Measurements from ENCODE around the gene CELA1. TPM values are rescaled to one million over a fixed set of nuclear protein-coding genes. Genes with fewer than 3 reads are reported as not detected.
A peak's percentile ranks its signal among the peaks of the same experiment; 100 is the strongest.
"Not testable (repeated sequence)": the region's sequence is repeated elsewhere in the genome, so short reads cannot be mapped to it uniquely, and the experiment has no call there.

The CELA1 gene
- total and polyA plus RNA-seq, 8 donors = not detected

- intact Hi-C loops (cut with DNase I; ENCODE audit: low total_unique reads) = no loop called here
- TF ChIP-seq POLR2A (IDR thresholded peaks at IDR 0.05) = no peak
- TF ChIP-seq EP300 (IDR thresholded peaks at IDR 0.05) = no peak
- no peak for TF ChIP-seq POLR2AphosphoS5 (IDR thresholded peaks at IDR 0.05)
- TF ChIP-seq, protein P1, sequence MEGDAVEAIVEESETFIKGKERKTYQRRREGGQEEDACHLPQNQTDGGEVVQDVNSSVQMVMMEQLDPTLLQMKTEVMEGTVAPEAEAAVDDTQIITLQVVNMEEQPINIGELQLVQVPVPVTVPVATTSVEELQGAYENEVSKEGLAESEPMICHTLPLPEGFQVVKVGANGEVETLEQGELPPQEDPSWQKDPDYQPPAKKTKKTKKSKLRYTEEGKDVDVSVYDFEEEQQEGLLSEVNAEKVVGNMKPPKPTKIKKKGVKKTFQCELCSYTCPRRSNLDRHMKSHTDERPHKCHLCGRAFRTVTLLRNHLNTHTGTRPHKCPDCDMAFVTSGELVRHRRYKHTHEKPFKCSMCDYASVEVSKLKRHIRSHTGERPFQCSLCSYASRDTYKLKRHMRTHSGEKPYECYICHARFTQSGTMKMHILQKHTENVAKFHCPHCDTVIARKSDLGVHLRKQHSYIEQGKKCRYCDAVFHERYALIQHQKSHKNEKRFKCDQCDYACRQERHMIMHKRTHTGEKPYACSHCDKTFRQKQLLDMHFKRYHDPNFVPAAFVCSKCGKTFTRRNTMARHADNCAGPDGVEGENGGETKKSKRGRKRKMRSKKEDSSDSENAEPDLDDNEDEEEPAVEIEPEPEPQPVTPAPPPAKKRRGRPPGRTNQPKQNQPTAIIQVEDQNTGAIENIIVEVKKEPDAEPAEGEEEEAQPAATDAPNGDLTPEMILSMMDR (IDR thresholded peaks at IDR 0.05) = no peak
- DNase-seq = no peak
- no peaks in the 10 kb centered on the region for H3K27me3 ChIP-seq
- no peak overlapping the region for H3K4me3 ChIP-seq
- peaks cover 0 to 6% (median 0%) of the 10 kb centered on the region in 4 donors for H3K4me1 ChIP-seq
- no peak overlapping the region for H3K27ac ChIP-seq
- no peaks in the 10 kb centered on the region for H3K9me3 ChIP-seq
- H3K36me3 ChIP-seq = peaks cover 0 to 7% (median 2%) of the 10 kb centered on the region in 4 donors
These were observed 52.8 kb downstream of the CELA1 start for GRCh38 chr12:51293696-51294095.

- H3K27ac ChIP-seq; H3K36me3 ChIP-seq; H3K27me3 ChIP-seq; H3K4me1 ChIP-seq; H3K4me3 ChIP-seq; H3K9me3 ChIP-seq; intact Hi-C loops (cut with DNase I; ENCODE audit: low total_unique reads): not testable (repeated sequence)
- DNase-seq = peak; percentile 13 to 44
- WGBS, 5 donors = 71 to 80% (median 79%) methylated on average over 5 to 9 of the region's 9 CpGs
These were observed 54.6 kb downstream of the CELA1 start for GRCh38 chr12:51291603-51292513.

DNA sequence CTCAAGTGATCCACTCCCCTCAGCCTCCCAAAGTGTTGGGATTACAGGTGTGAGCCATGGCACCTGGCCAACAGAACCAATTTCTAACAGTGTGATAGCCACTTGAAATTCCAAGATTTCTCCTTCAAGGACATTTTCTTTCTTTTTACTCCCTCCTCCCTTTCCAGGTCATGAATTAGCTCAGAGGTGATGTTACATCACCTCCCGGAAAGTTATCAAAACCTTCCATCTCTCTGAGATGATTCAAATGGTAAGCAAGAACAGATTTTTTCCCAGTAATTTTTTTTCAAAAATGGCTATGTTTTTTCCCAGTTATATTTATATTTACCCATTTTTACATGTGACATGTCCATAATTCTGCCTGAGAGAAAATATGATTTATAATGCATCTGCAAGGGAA is 60.6 kb downstream of the CELA1 start:
- no peak for DNase-seq
- Histone ChIP-seq H3K36me3 (no peaks in the 10 kb centered on the region), H3K4me3 (no peak overlapping the region), H3K4me1 (no peaks in the 10 kb centered on the region), H3K27ac (no peak overlapping the region), H3K9me3 (no peaks in the 10 kb centered on the region), H3K27me3 (peaks cover 0 to 10% (median 0%) of the 10 kb centered on the region in 3 donors)
- 72 to 95% (median 85%) methylated on average over 1 of the region's 1 CpG for WGBS, 5 donors
- TF ChIP-seq, protein P1 (IDR thresholded peaks at IDR 0.05) = no peak
- no peak for TF ChIP-seq POLR2AphosphoS5 (IDR thresholded peaks at IDR 0.05)
- TF ChIP-seq POLR2A (IDR thresholded peaks at IDR 0.05) = no peak
- no peak for TF ChIP-seq EP300 (IDR thresholded peaks at IDR 0.05)
- intact Hi-C loops (cut with DNase I; ENCODE audit: low total_unique reads) = loop anchor here (10.0 kb wide), 1 partner anchor 49 kb away; no protein-coding TSS in a partner anchor

DNA sequence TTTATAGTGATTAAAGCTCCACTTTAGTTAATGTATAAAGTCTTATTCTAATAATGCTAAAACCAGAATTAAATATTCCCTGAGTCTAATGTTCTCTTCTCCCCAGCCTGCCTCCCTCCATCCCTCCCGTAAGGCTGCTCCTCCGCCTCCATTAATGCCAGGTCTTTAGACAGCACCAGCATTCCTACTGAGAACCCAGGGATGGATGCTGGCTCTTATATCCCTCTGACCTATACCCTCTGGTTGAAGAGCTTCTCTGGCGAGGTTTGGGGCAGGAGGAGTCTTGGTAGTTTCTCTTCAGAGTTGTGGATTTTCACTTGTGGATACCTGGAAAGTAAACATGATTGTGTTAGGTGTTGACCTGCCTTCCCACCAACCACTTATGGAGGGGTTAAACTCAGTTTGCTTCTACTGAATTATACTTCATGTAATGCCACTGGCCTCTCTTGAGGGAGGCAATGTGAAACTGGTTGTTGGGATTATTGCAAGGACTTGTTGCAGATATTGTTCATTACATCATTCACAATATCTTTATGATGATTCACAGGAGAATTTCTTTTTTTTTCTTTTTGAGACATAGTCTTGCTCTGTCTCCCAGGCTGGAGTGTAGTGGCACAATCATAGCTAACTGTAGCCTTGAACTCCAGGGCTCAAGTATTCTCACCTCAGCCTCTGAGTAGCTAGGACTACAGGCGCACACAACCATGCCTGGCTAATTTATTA is 65.1 kb downstream of the CELA1 start:
- no peak for TF ChIP-seq EP300 (IDR thresholded peaks at IDR 0.05)
- TF ChIP-seq, protein P1 (IDR thresholded peaks at IDR 0.05) = no peak
- TF ChIP-seq POLR2AphosphoS5 (IDR thresholded peaks at IDR 0.05) = no peak
- no peak for TF ChIP-seq POLR2A (IDR thresholded peaks at IDR 0.05)
- no peak for DNase-seq
- Histone ChIP-seq H3K4me3 (no peak overlapping the region), H3K36me3 (no peaks in the 10 kb centered on the region), H3K9me3 (no peaks in the 10 kb centered on the region), H3K4me1 (no peaks in the 10 kb centered on the region), H3K27ac (no peak overlapping the region), H3K27me3 (peaks cover 0 to 5% (median 0%) of the 10 kb centered on the region in 3 donors)
- WGBS, 5 donors = 87 to 95% (median 91%) methylated on average over 4 of the region's 4 CpGs
- intact Hi-C loops (cut with DNase I; ENCODE audit: low total_unique reads) = loop anchor here (10.0 kb wide), 1 partner anchor 53 kb away; no protein-coding TSS in a partner anchor

Other genes starting within 250 kb of the CELA1 start
- 10 to 100 TPM in 2 of 5 donors, 1 to 10 TPM in 3; 6.7 to 56.2 (median 8.2) TPM for gene TFCP2, start 173.5 kb downstream of the CELA1 start, total RNA-seq
- gene TFCP2, start 173.5 kb downstream of the CELA1 start, polyA plus RNA-seq = 10 to 100 TPM in 1 of 3 donors, 1 to 10 TPM in 2; 8.6 to 10.5 (median 9.8) TPM
- gene POU6F1, start 128.6 kb downstream of the CELA1 start, total RNA-seq = 10 to 100 TPM in 3 of 5 donors, 1 to 10 TPM in 2; 5.9 to 16.8 (median 12.9) TPM
- gene POU6F1, start 128.6 kb downstream of the CELA1 start, polyA plus RNA-seq = 1 to 10 TPM; 3.8 to 5.7 (median 5.1) TPM
- gene DAZAP2, start 107.9 kb downstream of the CELA1 start, total RNA-seq = 100 to 1,000 TPM in 3 of 5 donors, 10 to 100 TPM in 2; 37.4 to 149 (median 144) TPM
- gene DAZAP2, start 107.9 kb downstream of the CELA1 start, polyA plus RNA-seq = 100 to 1,000 TPM; 141 to 547 (median 311) TPM
- gene SMAGP, start 76.3 kb downstream of the CELA1 start, total RNA-seq = 10 to 100 TPM in 4 of 5 donors, 1 to 10 TPM in 1; 2.3 to 74.9 (median 26.8) TPM
- 10 to 100 TPM; 22.7 to 30.3 (median 28.4) TPM for gene SMAGP, start 76.3 kb downstream of the CELA1 start, polyA plus RNA-seq
- 10 to 100 TPM in 3 of 5 donors, 1 to 10 TPM in 2; 3.5 to 33.0 (median 14.6) TPM for gene BIN2, start 22.5 kb downstream of the CELA1 start, total RNA-seq
- 1 to 10 TPM; 2.2 to 4.4 (median 3.4) TPM for gene BIN2, start 22.5 kb downstream of the CELA1 start, polyA plus RNA-seq
- gene GALNT6, start 44.7 kb upstream of the CELA1 start, total RNA-seq = 100 to 1,000 TPM in 1 of 5 donors, 10 to 100 TPM in 3, 1 to 10 TPM in 1; 4.1 to 155 (median 40.4) TPM
- 10 to 100 TPM in 1 of 3 donors, 1 to 10 TPM in 2; 3.4 to 11.8 (median 7.7) TPM for gene GALNT6, start 44.7 kb upstream of the CELA1 start, polyA plus RNA-seq
- 1 to 10 TPM in 3 of 5 donors, under 1 TPM in 2; 0.29 to 9.7 (median 1.8) TPM for gene SLC4A8, start 78.2 kb upstream of the CELA1 start, total RNA-seq
- 1 to 10 TPM in 1 of 3 donors, under 1 TPM in 2; 0.35 to 1.1 (median 0.87) TPM for gene SLC4A8, start 78.2 kb upstream of the CELA1 start, polyA plus RNA-seq
- 10 to 100 TPM in 2 of 5 donors, 1 to 10 TPM in 3; 1.2 to 19.6 (median 8.7) TPM for gene SCN8A, start 244.6 kb upstream of the CELA1 start, total RNA-seq
- gene SCN8A, start 244.6 kb upstream of the CELA1 start, polyA plus RNA-seq = under 1 TPM; 0.08 to 0.44 (median 0.31) TPM